NCI-H1436 (cell line): ENCODE measurements around the gene UBXN11.

Experiments used
- DNase-seq: peaks from one replicate; lab custom pipeline; 2025; lab: John Stamatoyannopoulos, UW

UBXN11 gene, protein sequence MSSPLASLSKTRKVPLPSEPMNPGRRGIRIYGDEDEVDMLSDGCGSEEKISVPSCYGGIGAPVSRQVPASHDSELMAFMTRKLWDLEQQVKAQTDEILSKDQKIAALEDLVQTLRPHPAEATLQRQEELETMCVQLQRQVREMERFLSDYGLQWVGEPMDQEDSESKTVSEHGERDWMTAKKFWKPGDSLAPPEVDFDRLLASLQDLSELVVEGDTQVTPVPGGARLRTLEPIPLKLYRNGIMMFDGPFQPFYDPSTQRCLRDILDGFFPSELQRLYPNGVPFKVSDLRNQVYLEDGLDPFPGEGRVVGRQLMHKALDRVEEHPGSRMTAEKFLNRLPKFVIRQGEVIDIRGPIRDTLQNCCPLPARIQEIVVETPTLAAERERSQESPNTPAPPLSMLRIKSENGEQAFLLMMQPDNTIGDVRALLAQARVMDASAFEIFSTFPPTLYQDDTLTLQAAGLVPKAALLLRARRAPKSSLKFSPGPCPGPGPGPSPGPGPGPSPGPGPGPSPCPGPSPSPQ

DNA sequence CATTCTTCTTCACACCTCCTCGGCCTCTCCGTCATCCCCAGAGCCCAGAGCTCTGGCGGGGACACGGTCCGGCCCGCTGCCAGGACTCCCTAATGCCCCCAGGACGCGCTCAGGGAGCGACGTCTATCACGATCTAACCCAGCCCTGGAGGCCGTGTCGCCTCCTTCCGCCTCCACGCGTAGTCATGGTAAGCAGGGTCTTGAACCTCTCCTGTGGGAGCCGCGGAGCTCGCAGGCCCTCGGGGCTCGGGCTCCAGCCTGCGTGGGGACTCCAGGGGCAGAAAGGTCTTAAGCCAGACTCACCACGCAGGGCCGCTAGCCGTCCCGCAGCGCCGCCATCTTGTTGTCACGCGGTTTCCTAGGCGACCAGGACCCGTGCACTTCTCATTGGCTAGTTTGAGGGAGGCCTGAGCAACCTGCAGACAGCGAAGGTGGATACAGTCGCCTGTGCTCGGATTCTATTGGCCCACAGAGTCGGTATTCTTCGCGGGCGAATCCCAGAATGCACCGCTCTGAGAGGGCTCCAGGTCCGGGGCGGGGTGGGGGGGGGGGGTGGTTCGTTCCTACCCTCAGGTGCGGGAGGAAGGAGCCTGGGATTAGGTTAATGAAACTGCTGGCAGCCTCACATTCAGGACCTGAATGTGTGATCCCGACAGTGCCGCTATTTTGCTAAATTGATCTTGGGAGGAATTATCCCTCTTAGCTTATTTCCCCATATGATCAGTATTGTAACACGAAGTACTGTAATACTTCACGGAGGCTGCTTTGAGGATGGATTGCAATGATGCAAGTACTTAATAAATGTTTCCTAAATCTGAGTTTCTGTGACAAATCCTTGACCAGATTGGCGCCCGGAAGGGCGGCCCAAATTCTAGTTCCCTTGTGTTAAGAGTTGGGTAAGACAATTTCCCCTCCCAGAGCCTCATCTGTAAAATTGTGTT lies at the start of gene UBXN11:
Gene UBXN11 (minus strand): TSS at position 347 of the 940 bp plus-strand sequence. CDS start 3,753 bp downstream, outside the sequence.
- peak; percentile 96 for DNase-seq

DNA sequence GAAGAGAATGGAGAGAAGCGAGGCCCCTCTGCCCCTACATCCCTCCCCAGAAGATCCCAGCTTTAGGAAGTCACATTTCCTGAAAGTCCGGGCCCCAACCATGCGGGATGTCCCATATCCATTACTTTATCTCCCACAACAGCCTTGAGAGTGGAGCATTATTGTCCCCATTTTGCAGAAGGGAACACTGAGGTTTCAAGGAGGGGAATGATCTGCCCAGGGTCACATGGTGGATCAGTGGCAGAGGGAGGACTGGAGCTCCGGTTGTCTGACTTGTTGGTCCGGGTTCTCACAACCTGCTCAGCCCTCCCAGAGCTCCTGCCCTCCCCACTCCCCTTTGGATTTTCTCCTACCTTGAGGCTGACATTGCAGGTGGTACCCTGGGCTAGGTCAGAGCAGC lies 49.7 kb upstream of the UBXN11 start:
- no peak for DNase-seq

DNA sequence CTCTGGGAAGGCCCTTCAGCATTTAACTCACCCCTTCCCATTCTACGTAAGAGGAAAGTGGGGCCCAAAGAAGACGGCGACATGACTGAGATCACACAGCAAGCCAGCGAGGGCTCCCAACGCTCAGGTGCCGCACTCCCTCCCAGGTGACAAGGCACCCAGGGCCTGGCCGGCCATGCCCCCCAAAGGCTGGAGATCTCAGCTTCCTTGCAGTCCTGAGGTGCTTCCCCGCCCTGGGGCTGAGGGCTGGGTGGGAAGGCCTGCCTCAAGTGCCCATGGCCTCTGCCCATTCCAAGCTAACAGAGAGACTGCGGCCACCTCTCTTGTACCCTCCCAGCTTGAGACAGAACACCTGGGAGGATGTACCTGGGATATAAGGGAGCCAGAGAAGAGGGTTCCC lies 48.5 kb upstream of the UBXN11 start:
- no peak for DNase-seq

DNA sequence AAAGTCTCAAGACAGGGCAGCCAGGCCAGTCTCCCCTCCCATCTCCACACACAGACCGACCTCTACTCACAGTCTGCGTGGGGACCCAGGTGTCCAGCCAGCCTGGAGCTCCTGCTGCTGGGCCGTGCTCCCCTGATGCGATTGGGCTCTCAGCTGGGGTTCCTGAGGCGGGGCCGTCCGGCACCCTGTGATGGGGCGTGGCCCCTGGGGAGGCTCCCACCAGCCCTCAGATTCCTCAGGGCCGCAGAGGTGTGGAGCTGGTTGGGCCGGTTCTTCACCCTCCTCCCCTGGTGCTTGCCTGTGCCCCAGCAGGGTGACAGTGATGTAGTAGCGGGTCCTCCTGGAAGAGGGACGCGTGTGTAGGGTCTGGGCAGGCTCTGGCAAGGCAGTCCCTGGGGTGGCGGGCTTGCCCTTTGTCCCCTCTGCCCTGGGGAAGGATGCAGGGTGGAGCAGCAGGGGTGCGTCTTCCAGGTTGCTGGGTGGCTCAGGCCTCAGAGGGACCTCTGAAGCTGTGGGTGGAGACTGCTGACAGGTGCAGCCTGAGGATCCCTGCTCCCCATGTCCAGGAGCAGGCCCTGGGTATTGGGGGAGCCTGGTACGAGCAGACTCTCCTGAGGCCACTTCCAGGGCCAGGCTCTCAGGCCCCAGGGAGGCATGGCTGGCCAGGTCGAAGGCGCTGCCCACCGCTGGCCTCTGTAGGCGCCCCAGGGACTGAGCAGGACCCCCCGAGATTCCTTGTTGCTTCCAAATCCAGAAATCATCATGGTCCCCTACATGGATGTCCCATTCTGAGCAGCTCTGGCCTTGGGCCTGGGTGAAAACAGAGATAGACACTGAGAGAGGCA lies 47.8 kb upstream of the UBXN11 start, which contains the start of gene CRYBG2:
Gene CRYBG2 (minus strand): TSS at position 155 of the 845 bp plus-strand sequence. CDS start 7,473 bp downstream, outside the sequence.
- no peak for DNase-seq

DNA sequence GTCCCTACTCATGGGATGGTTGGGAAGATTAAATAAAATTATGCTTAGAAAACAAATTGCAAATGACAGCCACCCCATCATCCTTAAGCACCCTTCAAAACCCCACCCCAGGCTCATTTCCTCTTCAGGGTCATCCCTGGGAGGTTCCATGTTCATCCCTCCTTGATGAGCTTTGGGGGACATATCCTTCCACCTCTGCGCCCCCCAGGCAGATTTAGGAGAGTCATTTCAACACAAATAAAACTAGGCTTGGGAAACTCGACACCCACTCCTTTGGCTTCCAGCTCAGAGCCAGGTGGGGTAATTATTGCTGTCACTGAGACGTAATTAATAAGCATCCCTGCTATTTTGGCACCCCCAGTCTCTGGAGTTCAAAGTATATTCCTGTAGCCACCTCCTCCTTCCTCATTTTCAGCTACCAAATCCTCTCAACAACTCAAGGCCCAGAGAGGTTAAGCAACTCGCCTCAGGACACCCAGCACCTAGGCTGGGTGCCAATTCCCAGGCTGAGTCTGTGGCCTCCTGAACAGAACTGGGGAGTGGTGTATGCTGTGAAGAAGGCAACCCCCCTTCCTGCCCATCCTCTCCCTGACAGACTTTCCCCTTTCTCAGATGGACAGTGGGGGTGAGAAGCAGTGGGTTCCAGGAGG lies 46.9 kb upstream of the UBXN11 start:
- no peak for DNase-seq

DNA sequence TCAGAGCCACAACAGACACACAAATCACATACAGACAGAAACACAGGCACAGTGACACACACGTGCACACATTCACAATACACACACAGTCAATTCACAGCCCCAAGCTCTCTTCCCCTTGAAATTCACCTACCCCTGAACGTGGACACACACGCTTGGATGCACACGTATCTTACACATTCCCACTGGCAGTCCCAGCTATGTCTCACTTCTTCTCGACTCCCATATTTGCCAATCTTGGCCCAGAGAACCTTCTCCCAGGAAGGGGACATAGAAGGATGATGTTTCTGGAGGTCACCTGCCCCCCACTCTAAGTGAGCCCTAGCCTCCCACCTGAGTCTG lies 45.9 kb upstream of the UBXN11 start:
- DNase-seq = no peak

DNA sequence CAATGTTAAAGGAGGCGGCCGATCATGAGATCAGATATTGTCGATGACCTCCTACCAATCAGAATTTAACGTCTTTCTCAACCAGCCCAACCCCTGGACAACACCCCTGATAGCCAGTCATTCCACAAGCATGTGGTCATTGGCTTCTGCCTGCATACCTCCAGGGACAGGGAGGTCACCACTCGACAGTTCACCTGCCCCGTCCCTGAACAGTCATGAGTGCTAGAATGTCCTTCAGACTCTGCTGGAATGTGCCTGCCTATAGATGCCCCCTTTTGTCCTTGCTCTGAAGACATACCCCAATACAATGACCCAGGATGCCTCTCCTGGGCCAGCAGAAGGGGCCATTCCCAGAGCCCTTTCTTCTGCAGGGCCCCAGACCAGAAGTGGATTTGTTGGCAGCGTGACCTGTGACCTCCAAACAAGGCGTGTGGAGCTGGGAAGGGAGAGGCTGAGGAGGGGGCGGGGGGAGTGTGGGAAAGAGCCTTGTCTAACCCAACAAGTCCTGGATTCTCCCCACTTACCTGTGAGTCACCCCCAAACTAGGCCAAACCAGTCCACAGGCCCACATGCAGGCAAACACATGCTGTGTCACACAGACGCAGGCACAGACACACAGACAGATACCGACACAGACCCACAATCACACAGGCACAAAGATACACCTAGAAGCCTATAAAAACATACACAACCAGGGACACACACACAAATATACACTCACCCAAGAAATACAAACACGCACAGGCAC lies 45.3 kb upstream of the UBXN11 start:
- no peak for DNase-seq

DNA sequence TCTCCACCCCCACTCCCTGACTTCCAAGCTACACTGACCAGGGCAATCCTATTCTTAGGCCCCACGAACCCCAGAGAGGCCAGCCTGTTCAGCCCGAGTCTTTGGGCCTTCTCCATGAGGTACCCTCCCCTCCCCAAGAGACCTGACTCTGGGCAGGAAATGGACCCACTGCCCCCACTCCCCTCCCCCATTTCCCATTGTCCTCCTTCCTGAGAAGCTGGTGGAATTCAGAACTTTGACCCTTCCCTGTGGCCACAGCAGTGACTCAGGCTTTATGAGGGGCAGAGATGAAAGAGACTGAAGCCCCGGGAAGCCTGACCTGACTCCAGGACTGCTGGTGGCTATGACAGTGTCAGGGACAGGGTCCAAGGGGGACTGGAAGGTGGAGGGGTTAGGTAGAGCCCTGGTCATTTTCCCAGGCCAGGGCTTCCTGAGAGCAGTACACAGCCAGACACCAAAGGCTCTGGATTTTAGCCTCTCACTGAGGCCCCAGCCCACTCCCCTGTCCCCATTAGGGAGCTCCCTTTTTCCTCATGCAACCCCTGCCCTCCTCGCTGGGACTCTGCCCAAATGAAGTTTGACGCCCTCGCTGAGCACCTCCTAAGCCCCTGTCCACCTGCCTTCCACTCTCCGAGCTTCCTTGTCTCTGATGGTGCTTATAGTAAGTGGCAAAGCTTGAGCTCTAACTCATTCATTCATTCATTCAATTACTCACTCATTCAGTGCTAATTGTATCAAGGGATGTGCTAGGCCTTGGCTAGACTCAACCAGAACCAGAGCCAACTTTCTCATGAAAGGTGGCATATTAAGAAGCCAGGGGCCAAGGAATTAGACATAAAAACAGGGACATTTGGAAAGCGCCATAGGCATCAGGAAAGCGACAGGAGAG lies 44.5 kb upstream of the UBXN11 start:
- DNase-seq = no peak

DNA sequence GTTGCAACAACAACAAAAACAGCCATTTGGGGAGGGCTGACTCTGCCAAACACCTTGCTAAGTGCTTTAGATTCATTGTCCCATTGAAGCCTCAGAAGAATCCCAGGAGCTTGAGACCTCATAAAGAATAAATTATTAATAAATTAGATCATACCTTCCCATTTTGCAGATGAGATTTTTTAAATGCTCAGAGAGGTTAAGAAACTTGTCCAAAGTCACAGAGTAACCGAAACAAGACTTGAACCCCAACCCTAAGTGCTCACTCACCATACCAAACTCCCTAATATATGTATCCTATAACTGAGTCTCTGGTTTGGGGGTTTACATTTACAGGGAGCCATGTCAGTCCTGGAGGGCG lies 43.9 kb upstream of the UBXN11 start:
- no peak for DNase-seq

DNA sequence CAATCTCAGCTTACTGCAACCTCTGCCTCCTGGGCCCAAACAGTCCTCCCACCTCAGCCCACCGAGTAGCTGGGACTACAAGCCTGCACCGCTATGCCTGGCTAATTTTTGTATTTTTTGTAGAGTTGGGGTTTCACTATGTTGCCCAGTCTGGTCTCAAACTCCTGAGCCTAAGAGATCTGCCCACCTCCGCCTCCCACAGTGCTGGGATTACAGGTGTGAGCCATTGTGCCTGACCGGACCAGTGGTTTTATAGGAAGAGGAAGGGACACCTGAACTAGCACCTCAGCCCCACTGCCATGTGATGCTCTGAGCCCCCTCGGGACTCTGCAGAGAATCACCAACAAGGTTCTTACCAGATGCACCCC lies 43.4 kb upstream of the UBXN11 start:
- no peak for DNase-seq

DNA sequence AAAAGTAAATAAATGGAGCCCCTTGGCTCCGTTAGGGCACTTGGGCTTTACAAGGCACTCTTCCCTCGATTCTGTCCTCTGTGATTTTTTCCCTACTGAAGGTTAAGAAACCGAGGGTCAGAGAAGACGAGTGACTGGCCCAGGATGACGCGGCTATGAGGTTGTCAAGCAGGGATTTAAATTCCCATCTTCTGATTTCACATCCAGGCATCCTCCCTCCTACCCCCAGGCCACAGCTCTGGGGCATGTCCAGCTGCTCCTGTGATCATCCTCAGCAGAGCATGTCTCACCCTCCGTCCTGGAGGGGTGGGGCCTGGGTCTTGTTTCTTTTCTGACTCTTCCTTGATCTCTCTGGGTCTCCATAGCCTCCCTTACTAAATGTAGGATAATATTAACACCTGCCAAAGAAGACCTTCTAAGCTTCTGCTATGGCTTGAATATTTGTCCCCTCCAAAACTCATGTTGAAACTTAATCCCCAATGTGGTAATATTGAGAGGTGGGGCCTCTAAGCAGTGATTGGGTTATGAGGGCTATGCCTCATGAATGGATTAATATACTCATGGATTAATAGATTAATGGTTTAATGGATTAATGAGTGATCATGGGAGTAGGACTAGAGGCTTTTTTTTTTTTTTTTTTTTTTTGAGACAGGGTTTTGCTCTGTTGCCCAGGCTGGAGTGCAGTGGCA lies 42.9 kb upstream of the UBXN11 start:
- no peak for DNase-seq

DNA sequence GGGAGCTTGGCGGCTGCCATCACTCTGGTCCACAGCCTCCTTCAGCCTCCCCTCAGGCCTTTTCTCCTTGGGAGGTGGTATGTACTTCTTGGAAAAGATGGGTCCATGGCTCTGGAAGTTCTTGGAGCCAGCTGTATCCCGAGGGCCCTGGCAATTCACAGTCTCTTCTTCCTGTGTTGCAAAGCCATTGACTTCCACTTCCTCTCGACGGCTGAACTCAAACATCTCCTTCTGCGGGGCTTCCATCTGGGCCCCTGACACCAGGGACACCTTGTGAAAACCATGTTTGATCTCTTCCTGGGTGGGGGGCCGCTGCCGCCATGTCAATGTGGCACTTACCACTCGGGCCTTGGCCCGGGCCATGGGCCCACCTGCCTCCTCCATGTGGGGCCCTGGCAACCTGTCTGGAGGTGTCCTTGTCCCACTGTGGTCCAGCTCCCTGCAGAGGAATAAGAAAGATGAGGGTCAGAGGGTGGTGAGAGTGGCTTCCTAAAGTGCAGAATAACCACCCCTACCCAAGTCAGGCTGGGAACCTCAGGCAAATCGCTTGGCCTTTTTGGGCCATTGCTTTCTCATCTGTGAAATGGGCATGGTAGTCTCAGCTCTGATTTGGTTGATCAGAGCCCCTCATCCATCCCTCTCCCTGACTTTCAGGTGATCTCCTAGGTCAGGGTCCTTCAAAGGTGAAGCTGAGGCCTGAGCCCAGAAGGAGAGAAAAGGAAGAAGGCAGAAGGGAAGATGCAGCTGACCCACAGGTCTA lies 40.0 kb upstream of the UBXN11 start:
- no peak for DNase-seq

DNA sequence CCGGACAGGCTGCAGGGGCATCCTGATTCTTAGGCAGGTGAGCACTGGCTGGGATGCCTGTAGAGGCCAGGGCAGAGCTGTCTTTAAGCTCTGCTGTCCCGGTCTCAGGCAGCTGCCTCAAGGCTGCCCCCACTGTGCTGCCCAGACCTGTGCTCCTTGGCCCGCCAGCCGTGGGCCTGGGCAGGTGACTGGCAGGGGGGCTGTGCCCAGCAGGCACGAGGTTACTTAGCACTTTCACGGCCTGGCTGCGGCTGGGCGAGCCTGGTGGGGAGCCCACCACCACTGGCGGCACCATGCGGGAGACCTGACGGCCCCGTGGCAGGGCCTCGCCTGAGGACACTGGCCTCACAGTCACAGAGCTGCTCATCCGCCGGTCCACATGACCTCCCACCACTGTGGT lies 39.3 kb upstream of the UBXN11 start:
- no peak for DNase-seq

DNA sequence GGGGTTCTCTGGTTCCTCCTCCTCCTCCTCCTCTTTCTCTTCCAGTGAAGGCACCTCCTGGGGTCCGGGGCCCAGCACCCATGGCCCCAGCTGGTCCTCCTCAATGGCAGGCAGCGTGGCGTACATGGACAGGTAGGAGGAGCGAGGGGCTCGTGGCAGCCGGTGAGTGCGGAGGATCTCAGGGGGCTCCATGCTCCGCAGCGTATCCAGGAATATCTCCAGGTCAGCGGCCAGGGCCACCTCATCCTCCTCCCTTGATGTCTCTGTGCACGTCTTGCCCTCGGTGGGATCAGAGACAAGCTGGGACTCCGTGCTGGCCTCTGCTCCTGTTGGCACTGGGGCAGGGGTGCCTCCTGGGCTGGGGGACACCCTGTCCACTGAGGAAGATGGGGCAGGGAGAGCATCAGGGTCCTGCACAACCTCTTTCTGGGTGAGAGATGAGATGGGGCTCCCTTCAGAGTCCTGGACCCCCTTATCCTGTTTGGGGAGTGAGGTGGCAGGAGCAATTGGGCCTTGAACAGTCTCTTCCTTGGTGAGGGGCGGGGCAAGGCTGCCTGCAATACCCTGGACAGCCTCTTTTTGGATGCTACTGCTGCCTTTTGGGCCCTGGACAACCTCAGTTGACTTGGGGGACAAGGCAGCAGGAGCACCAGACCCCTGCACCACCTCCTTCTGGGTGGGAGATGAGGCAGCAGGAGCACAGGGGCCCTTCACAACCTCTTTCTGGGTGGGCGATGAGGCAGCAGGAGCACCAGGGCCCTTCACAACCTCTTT lies 37.9 kb upstream of the UBXN11 start:
- DNase-seq = no peak

DNA sequence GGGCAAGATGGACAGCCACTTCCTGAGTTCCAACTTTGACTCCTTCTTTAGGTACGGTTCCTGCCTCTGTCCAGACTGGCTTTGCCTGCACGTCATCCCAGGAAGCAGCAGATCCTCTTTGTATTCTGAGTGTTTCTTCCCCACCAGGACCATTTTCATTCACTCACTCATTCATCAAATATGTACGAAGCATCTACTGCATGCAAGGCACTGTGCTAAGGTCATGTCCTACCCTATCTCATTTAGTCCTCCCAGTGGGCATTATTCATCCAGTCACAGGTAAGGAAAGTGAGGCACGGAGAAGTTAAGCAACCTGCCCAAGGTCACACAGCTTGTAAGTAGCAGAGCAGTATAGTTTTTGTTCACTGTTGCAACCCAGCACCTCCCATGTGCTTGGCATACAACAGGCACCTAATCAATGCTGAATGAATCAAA lies 33.6 kb upstream of the UBXN11 start:
- DNase-seq = no peak

DNA sequence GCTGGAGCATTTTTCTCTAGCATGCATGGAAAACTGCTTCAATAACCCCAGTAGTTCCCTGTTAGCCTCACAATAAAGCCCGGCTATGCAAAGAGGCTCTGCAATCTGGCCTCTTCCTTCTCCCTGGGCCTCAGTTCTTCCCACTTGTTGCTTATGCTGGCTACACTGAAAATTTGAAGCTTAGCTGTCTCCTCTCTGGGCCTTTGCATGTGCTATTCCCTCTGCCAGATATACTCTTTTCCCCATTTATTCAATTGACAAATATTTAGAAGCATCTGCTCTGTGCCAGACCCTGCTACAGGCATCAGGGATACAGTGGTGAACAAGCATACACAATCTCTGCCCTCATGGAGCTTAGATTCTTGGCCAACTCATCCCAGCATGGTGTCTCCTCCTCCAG lies 32.2 kb upstream of the UBXN11 start:
- DNase-seq = no peak

DNA sequence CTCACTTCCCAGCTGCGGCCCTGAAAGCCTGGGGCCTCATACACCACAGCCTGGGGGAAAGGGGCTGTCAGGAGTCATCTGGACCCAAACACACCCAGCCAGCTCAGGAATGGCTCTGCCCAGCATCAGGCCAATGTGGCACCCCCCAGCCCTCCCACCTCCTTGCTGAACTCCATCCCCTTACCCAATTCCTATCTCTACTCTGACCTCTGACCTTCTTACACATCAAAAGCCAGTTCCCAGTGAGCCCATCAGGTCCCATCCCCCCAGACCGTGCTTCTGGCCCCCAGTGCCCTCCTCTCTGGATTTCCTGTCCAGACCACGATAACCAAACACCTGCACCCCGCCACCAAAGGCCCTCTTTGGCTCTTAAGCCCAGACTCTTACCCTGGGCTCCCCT lies 31.2 kb upstream of the UBXN11 start:
- DNase-seq = no peak

DNA sequence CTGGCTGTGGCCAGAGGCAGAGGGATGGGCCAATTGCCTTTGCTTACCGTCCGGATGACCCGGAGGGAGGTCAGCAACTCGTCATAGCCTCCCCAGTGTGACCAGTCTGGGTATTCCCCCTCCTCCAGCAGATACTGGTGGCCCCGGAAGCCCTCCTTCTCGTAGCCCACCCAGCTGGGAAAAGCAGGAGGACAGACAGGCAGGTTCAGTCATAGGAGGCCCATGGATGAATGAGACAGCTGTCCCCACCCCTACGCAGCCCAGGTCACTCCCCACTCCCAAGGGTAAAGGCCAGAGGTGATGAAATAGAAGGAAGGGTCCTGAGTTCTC lies 30.7 kb upstream of the UBXN11 start:
- DNase-seq = no peak
